ENCODE measurements around the gene MOV10L1.

GRCh38 chr22:50085211-50085972 is 4.4 kb upstream of the MOV10L1 start, which contains the start of gene MLC1:
- TF ChIP-seq CTCF (IDR thresholded peaks at IDR 0.05) (no peak), POLR2A (IDR thresholded peaks at IDR 0.05) (no peak)

All from Peyer's patch (tissue), 4 donors.